ENCODE data around the gene LRRC2. TPM values are rescaled to one million over a fixed set of nuclear protein-coding genes. Genes with fewer than 3 reads are reported as not detected.
"Not testable (repeated sequence)": the region's sequence is repeated elsewhere in the genome, so short reads cannot be mapped to it uniquely, and the experiment has no call there.

Gene LRRC2
- total RNA-seq, 1 donor from 2014 or later: not detected

- peaks cover 43% of the 10 kb centered on the region for H3K27me3 Mint-ChIP-seq
- no peak for DNase-seq (ENCODE audit: low spot score, unreplicated experiment)
- peaks cover 46% of the 10 kb centered on the region for H3K4me1 Mint-ChIP-seq (ENCODE audit: low read depth)
- no peak for TF ChIP-seq CTCF (IDR thresholded peaks at IDR 0.05; ENCODE audit: unreplicated experiment)
- peak overlapping the region; percentile 23 for H3K27ac Mint-ChIP-seq
- H3K4me3 Mint-ChIP-seq (ENCODE audit: low read depth): no peak overlapping the region
- no peaks in the 10 kb centered on the region for H3K36me3 Mint-ChIP-seq (ENCODE audit: insufficient read depth)
- no peaks in the 10 kb centered on the region for H3K9me3 Mint-ChIP-seq (ENCODE audit: low read depth)
These were observed 13.1 kb upstream of the LRRC2 start for GRCh38 chr3:46578973-46579755.

GRCh38 chr3:46577580-46578249 is 11.6 kb upstream of the LRRC2 start:
- H3K36me3 Mint-ChIP-seq (ENCODE audit: insufficient read depth); H3K27ac Mint-ChIP-seq; H3K9me3 Mint-ChIP-seq (ENCODE audit: low read depth); DNase-seq (ENCODE audit: low spot score, unreplicated experiment): not testable (repeated sequence)
- Mint-ChIP-seq H3K4me1 (ENCODE audit: low read depth) (peaks cover 49% of the 10 kb centered on the region), H3K4me3 (ENCODE audit: low read depth) (peak overlapping the region; percentile 59), H3K27me3 (peaks cover 43% of the 10 kb centered on the region)

- Mint-ChIP-seq H3K27ac (peak overlapping the region; percentile 69), H3K36me3 (ENCODE audit: insufficient read depth) (no peaks in the 10 kb centered on the region), H3K27me3 (peaks cover 43% of the 10 kb centered on the region), H3K9me3 (ENCODE audit: low read depth) (no peaks in the 10 kb centered on the region), H3K4me3 (ENCODE audit: low read depth) (peak overlapping the region; percentile 59), H3K4me1 (ENCODE audit: low read depth) (peaks cover 49% of the 10 kb centered on the region)
- DNase-seq (ENCODE audit: low spot score, unreplicated experiment): peak; percentile 28
- TF ChIP-seq CTCF (IDR thresholded peaks at IDR 0.05; ENCODE audit: unreplicated experiment): no peak
These were observed 10.8 kb upstream of the LRRC2 start for GRCh38 chr3:46576879-46577278.

GRCh38 chr3:46576386-46576785 is 10.3 kb upstream of the LRRC2 start:
- Mint-ChIP-seq H3K9me3 (ENCODE audit: low read depth) (no peaks in the 10 kb centered on the region), H3K27ac (no peak overlapping the region), H3K27me3 (peaks cover 43% of the 10 kb centered on the region), H3K36me3 (ENCODE audit: insufficient read depth) (no peaks in the 10 kb centered on the region), H3K4me3 (ENCODE audit: low read depth) (no peak overlapping the region), H3K4me1 (ENCODE audit: low read depth) (peaks cover 49% of the 10 kb centered on the region)
- no peak for DNase-seq (ENCODE audit: low spot score, unreplicated experiment)
- no peak for TF ChIP-seq CTCF (IDR thresholded peaks at IDR 0.05; ENCODE audit: unreplicated experiment)

- Mint-ChIP-seq H3K36me3 (ENCODE audit: insufficient read depth) (no peaks in the 10 kb centered on the region), H3K4me1 (ENCODE audit: low read depth) (peaks cover 49% of the 10 kb centered on the region), H3K9me3 (ENCODE audit: low read depth) (no peaks in the 10 kb centered on the region), H3K27me3 (peaks cover 43% of the 10 kb centered on the region), H3K27ac (no peak overlapping the region), H3K4me3 (ENCODE audit: low read depth) (peak overlapping the region; percentile 21)
- no peak for TF ChIP-seq CTCF (IDR thresholded peaks at IDR 0.05; ENCODE audit: unreplicated experiment)
- no peak for DNase-seq (ENCODE audit: low spot score, unreplicated experiment)
These were observed 9.6 kb upstream of the LRRC2 start for GRCh38 chr3:46575577-46576222.

Measured in progenitor cell of endocrine pancreas (in vitro differentiated cells).